ENCODE measurements around the gene CFAP58.
A peak's percentile ranks its signal among the peaks of the same experiment; 100 is the strongest.

CFAP58 gene

DNA sequence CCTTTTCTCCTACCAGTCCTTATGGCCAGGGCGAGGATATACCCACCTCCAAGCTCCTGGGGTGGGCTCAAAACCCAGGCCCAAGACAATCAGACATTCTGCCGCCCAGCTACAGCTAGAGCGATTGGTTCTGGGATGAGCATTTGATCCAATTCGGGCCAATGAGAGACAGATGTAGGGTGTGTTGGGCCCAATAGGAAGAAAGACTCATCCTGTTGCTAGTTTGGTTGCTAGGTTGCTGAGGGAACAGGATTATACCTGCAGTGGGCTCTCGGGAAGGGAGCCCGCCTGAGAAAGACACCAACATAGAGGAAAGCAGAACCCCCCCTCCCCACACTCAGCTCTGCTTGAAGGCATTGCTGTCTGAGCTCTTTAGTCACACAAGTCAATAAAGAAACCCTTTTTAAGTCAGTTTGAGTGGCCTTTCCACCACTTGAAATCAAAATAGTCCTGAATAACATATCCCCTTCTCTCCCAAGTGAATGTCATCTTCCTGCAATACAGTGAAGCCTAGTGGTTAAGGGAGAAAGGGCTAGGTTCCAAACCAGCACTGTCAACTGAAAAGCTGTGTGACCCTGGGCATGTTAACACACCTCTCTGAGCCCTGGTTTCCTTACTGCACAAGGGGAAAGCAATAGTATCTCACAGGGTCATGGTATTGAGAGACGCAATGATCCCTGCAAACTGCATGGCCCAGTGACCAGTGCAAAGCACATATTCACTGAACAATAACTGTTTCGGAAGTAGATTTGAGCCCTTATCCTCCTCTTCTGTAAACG, 37.1 kb upstream of the CFAP58 start:
- in situ Hi-C loops (cut with HindIII; ENCODE audit: low pct_ligation_motif_present, low sequenced_read_pairs), result no loop called here
- Histone ChIP-seq H3K36me3 (replicated peaks) (peaks cover 72% of the 10 kb centered on the region), H3K27me3 (replicated peaks) (no peaks in the 10 kb centered on the region), H3K4me3 (ENCODE audit: low read depth, low read length) (no peak overlapping the region), H3K27ac (peak overlapping the region; percentile 42)
- no peak for DNase-seq
- TF ChIP-seq CTCF (IDR thresholded peaks at IDR 0.05; ENCODE audit: low read depth, low read length, missing control alignments), result no peak

GRCh38 chr10:104317269-104317710, 36.3 kb upstream of the CFAP58 start:
- TF ChIP-seq CTCF (IDR thresholded peaks at IDR 0.05; ENCODE audit: low read depth, low read length, missing control alignments), result peak; percentile 29
- in situ Hi-C loops (cut with HindIII; ENCODE audit: low pct_ligation_motif_present, low sequenced_read_pairs), result no loop called here
- H3K36me3 ChIP-seq (replicated peaks), result peaks cover 65% of the 10 kb centered on the region
- H3K4me3 ChIP-seq (ENCODE audit: low read depth, low read length), result no peak overlapping the region
- H3K27ac ChIP-seq, result peak overlapping the region; percentile 42
- peak; percentile 65 for DNase-seq
- H3K27me3 ChIP-seq (replicated peaks), result no peaks in the 10 kb centered on the region

DNA sequence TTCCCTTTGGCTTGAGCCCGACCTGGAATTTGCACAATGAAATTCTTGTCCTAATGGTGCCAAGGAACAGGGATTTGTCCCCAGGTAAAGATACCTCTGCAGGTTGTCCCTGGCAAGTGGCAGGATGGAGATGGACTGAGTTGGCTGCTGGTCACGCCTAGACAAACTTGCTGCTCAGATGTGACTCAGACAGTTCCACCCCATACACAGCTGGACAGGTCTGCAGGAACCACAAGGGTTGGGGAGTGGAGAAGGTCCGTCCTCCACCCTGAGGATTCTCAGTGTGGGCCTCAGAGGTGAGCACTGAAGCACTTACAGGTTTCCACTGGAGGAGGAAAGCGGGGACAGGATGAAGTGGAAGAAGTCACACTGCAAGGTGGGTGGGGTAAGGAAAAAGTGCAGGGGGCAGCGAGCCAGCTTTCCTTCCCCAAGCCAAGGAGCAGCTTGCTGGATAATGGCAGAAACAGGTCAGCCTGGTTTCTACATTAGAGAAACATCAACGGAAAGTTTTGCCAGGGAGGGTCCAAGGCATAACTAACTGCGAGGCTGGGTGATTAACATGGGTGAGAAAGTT, 35.8 kb upstream of the CFAP58 start:
- in situ Hi-C loops (cut with HindIII; ENCODE audit: low pct_ligation_motif_present, low sequenced_read_pairs), result no loop called here
- H3K27ac ChIP-seq, result peak overlapping the region; percentile 16

DNA sequence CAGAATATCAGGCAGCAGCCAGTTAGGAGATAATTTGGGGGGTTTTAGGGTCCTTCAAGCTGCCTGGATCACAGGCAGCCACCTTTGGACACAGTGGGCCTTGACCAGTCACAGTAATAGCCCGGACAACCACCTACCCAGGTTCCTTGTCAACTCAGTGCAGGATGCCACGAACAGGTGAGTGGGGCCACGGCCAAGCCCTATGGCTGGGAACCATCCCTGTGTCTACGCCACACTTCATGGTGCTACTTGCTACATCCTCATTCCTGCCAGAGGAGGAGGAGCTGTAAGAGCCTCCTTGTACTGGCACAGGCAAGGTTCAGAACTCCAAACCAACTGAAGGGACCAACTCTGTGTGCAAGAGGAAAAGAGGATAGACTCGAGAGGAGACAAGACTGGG, 35.3 kb upstream of the CFAP58 start:
- Histone ChIP-seq H3K27me3 (replicated peaks) (no peaks in the 10 kb centered on the region), H3K4me3 (ENCODE audit: low read depth, low read length) (no peak overlapping the region), H3K36me3 (replicated peaks) (peaks cover 54% of the 10 kb centered on the region), H3K27ac (no peak overlapping the region)
- in situ Hi-C loops (cut with HindIII; ENCODE audit: low pct_ligation_motif_present, low sequenced_read_pairs), result no loop called here
- no peak for TF ChIP-seq CTCF (IDR thresholded peaks at IDR 0.05; ENCODE audit: low read depth, low read length, missing control alignments)
- DNase-seq, result no peak

More for the DNA sequence above, 35.8 kb upstream of the CFAP58 start:
- H3K4me3 ChIP-seq (ENCODE audit: low read depth, low read length), result no peak overlapping the region
- H3K36me3 ChIP-seq (replicated peaks), result peaks cover 59% of the 10 kb centered on the region
- H3K27me3 ChIP-seq (replicated peaks), result no peaks in the 10 kb centered on the region
- DNase-seq, result no peak
- no peak for TF ChIP-seq CTCF (IDR thresholded peaks at IDR 0.05; ENCODE audit: low read depth, low read length, missing control alignments)

DNA sequence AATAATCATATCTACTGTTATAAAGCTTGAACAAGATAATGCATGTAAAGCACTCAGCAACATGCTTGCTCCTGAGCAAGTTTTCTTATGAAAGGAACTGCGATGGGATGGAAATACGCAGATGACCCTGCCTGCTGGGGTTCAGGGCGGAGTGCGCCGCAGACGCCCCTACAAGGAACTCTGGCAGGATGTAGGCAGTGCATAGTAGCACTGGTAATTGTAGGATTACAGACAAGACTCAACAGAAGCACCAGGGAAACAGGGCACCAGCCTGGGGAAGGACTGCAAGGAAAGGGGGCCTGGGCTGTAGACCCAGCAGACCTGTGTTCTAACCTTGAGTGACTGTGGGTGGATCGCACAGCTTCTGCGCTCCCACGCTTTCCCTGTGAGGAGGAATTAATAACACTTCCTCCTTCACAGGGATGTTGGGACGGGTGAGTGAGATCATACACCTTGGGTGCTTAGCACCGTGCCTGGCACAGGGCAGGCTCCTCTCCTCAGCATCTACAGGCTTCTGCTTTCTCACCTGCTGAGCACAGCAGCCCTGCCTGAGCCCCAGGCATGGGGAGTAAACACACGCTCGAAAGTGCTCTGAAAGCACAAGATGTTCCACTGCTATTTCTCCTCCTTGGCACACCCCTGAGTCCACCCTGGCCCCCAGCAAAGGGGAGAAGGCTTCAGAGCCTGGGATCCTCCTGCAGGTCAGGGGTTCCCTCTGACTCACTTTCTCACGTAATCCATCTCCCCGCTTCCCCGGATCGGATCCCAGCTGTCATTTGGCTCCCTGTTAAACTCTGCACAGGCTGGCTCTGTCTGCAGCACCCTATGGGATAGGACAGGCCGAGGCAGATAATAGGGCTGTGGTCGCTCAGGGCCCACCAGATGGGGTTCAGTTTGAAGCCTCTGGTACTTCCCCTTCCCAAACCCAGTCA, 34.6 kb upstream of the CFAP58 start:
- Histone ChIP-seq H3K36me3 (replicated peaks) (peaks cover 47% of the 10 kb centered on the region), H3K4me3 (ENCODE audit: low read depth, low read length) (no peak overlapping the region), H3K27me3 (replicated peaks) (no peaks in the 10 kb centered on the region), H3K27ac (peak overlapping the region; percentile 62)
- no peak for DNase-seq
- in situ Hi-C loops (cut with HindIII; ENCODE audit: low pct_ligation_motif_present, low sequenced_read_pairs), result no loop called here
- TF ChIP-seq CTCF (IDR thresholded peaks at IDR 0.05; ENCODE audit: low read depth, low read length, missing control alignments), result no peak
